ENCODE data around the gene LRIG2. TPM values are rescaled to one million over a fixed set of nuclear protein-coding genes. Genes with fewer than 3 reads are reported as not detected.
A peak's percentile ranks its signal among the peaks of the same experiment; 100 is the strongest.

Gene LRIG2
- total and polyA plus RNA-seq, 9 of the 15 experiments (the other 6 are each of a cell fraction or from before 2014, with no cell fraction given), result 1.8 to 28.1 (median 11.5) TPM

- TF ChIP-seq ETV6 (IDR thresholded peaks at IDR 0.05; ENCODE audit: borderline replicate concordance in 1 of 2, low read depth in 2 of 2, low read length in 1 of 2) (no peak), ETV6 (CRISPR knock-in tag; IDR thresholded peaks at IDR 0.05; ENCODE audit: borderline replicate concordance) (no peak), ASH1L (IDR thresholded peaks at IDR 0.05; ENCODE audit: borderline replicate concordance, low read depth, partially characterized antibody) (no peak), ADNP (tag; IDR thresholded peaks at IDR 0.05) (no peak), RCOR1 (IDR thresholded peaks at IDR 0.05; ENCODE audit: borderline replicate concordance in 1 of 2, low read depth in 2 of 2, low read length in 2 of 2) (peak in 1 of 2 experiments; percentile 73; a peak in 2 of 4 replicates), IRF9 (tag; IDR thresholded peaks at IDR 0.05) (no peak)
- TF ChIP-seq, protein P1, sequence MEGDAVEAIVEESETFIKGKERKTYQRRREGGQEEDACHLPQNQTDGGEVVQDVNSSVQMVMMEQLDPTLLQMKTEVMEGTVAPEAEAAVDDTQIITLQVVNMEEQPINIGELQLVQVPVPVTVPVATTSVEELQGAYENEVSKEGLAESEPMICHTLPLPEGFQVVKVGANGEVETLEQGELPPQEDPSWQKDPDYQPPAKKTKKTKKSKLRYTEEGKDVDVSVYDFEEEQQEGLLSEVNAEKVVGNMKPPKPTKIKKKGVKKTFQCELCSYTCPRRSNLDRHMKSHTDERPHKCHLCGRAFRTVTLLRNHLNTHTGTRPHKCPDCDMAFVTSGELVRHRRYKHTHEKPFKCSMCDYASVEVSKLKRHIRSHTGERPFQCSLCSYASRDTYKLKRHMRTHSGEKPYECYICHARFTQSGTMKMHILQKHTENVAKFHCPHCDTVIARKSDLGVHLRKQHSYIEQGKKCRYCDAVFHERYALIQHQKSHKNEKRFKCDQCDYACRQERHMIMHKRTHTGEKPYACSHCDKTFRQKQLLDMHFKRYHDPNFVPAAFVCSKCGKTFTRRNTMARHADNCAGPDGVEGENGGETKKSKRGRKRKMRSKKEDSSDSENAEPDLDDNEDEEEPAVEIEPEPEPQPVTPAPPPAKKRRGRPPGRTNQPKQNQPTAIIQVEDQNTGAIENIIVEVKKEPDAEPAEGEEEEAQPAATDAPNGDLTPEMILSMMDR (IDR thresholded peaks at IDR 0.05 in 2 of 3, conservative IDR thresholded peaks at IDR 0.05 in 1 of 3; ENCODE audit: insufficient read depth in 2 of 3, low read depth in 1 of 3, low read length in 3 of 3), result peak; percentile 72 to 81 (median 74)
- TF ChIP-seq, protein P2, sequence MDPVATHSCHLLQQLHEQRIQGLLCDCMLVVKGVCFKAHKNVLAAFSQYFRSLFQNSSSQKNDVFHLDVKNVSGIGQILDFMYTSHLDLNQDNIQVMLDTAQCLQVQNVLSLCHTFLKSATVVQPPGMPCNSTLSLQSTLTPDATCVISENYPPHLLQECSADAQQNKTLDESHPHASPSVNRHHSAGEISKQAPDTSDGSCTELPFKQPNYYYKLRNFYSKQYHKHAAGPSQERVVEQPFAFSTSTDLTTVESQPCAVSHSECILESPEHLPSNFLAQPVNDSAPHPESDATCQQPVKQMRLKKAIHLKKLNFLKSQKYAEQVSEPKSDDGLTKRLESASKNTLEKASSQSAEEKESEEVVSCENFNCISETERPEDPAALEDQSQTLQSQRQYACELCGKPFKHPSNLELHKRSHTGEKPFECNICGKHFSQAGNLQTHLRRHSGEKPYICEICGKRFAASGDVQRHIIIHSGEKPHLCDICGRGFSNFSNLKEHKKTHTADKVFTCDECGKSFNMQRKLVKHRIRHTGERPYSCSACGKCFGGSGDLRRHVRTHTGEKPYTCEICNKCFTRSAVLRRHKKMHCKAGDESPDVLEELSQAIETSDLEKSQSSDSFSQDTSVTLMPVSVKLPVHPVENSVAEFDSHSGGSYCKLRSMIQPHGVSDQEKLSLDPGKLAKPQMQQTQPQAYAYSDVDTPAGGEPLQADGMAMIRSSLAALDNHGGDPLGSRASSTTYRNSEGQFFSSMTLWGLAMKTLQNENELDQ (CRISPR knock-in tag; IDR thresholded peaks at IDR 0.05; ENCODE audit: borderline replicate concordance), result no peak; the same call in 1 of the 2 replicates
- TF ChIP-seq, protein P3, sequence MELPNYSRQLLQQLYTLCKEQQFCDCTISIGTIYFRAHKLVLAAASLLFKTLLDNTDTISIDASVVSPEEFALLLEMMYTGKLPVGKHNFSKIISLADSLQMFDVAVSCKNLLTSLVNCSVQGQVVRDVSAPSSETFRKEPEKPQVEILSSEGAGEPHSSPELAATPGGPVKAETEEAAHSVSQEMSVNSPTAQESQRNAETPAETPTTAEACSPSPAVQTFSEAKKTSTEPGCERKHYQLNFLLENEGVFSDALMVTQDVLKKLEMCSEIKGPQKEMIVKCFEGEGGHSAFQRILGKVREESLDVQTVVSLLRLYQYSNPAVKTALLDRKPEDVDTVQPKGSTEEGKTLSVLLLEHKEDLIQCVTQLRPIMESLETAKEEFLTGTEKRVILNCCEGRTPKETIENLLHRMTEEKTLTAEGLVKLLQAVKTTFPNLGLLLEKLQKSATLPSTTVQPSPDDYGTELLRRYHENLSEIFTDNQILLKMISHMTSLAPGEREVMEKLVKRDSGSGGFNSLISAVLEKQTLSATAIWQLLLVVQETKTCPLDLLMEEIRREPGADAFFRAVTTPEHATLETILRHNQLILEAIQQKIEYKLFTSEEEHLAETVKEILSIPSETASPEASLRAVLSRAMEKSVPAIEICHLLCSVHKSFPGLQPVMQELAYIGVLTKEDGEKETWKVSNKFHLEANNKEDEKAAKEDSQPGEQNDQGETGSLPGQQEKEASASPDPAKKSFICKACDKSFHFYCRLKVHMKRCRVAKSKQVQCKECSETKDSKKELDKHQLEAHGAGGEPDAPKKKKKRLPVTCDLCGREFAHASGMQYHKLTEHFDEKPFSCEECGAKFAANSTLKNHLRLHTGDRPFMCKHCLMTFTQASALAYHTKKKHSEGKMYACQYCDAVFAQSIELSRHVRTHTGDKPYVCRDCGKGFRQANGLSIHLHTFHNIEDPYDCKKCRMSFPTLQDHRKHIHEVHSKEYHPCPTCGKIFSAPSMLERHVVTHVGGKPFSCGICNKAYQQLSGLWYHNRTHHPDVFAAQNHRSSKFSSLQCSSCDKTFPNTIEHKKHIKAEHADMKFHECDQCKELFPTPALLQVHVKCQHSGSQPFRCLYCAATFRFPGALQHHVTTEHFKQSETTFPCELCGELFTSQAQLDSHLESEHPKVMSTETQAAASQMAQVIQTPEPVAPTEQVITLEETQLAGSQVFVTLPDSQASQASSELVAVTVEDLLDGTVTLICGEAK (IDR thresholded peaks at IDR 0.05), result no peak; the same call in 1 of the 2 replicates
- TF ChIP-seq, protein P3 (CRISPR knock-in tag; IDR thresholded peaks at IDR 0.05), result no peak
- TF ChIP-seq, protein P4, sequence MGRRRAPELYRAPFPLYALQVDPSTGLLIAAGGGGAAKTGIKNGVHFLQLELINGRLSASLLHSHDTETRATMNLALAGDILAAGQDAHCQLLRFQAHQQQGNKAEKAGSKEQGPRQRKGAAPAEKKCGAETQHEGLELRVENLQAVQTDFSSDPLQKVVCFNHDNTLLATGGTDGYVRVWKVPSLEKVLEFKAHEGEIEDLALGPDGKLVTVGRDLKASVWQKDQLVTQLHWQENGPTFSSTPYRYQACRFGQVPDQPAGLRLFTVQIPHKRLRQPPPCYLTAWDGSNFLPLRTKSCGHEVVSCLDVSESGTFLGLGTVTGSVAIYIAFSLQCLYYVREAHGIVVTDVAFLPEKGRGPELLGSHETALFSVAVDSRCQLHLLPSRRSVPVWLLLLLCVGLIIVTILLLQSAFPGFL (CRISPR knock-in tag; IDR thresholded peaks at IDR 0.05), result 0 out of 2 replicates have a peak, but pooled peaks have one; percentile 30
Measured at GRCh38 chr1:113073479-113073950, 517 bp downstream of the LRIG2 start (continued).
